ENCODE results near the gene TAAR2.
"Not testable (repeated sequence)": the region's sequence is repeated elsewhere in the genome, so short reads cannot be mapped to it uniquely, and the experiment has no call there.

The TAAR2 gene

GRCh38 chr6:132612449-132613108 lies 11.5 kb downstream of the TAAR2 start:
- no peak for DNase-seq (ENCODE audit: low read depth)

- DNase-seq (ENCODE audit: low read depth): no peak
Measured at GRCh38 chr6:132611616-132612015, 12.5 kb downstream of the TAAR2 start.

GRCh38 chr6:132607544-132608233 lies 16.4 kb downstream of the TAAR2 start:
- DNase-seq (ENCODE audit: low read depth): no peak

GRCh38 chr6:132604635-132605152 lies 19.4 kb downstream of the TAAR2 start:
- no peak for DNase-seq (ENCODE audit: low read depth)

- DNase-seq (ENCODE audit: low read depth): not testable (repeated sequence)
Measured at GRCh38 chr6:132600900-132601299, 23.2 kb downstream of the TAAR2 start.

- DNase-seq (ENCODE audit: low read depth): no peak
Measured at GRCh38 chr6:132598473-132598872, 25.6 kb downstream of the TAAR2 start.

- no peak for DNase-seq (ENCODE audit: low read depth)
Measured at GRCh38 chr6:132596201-132596600, 27.9 kb downstream of the TAAR2 start.

GRCh38 chr6:132592855-132593254 lies 31.2 kb downstream of the TAAR2 start:
- DNase-seq (ENCODE audit: low read depth): no peak

- no peak for DNase-seq (ENCODE audit: low read depth)
Measured at GRCh38 chr6:132590362-132590761, 33.7 kb downstream of the TAAR2 start.

- no peak for DNase-seq (ENCODE audit: low read depth)
Measured at GRCh38 chr6:132589454-132589853, 34.6 kb downstream of the TAAR2 start, which contains the start of gene TAAR5. Gene TAAR5 (minus strand): TSS chr6:132589741. CDS start chr6:132589686, 55 bp downstream.

- DNase-seq (ENCODE audit: low read depth): no peak
Measured at GRCh38 chr6:132587424-132587823, 36.7 kb downstream of the TAAR2 start.

GRCh38 chr6:132584698-132585097 lies 39.4 kb downstream of the TAAR2 start:
- DNase-seq (ENCODE audit: low read depth): no peak

- no peak for DNase-seq (ENCODE audit: low read depth)
Measured at GRCh38 chr6:132571774-132572173, 52.3 kb downstream of the TAAR2 start.

GRCh38 chr6:132570221-132570777 lies 53.8 kb downstream of the TAAR2 start, which contains the start of gene TAAR6:
Gene TAAR6 (plus strand): TSS chr6:132570322. CDS start chr6:132570322, 0 bp downstream.
- DNase-seq (ENCODE audit: low read depth): no peak

- DNase-seq (ENCODE audit: low read depth): no peak
Measured at GRCh38 chr6:132569170-132569569, 54.9 kb downstream of the TAAR2 start.

- DNase-seq (ENCODE audit: low read depth): no peak
Measured at GRCh38 chr6:132568611-132569010, 55.5 kb downstream of the TAAR2 start.

- no peak for DNase-seq (ENCODE audit: low read depth)
Measured at GRCh38 chr6:132567566-132567965, 56.5 kb downstream of the TAAR2 start.
